Endothelial cell of umbilical vein (primary cell): Measurements from ENCODE around the gene COL23A1.

ENCODE experiments used
- EZH2 ChIP-seq: IDR thresholded peaks from 2 replicates; pipeline ENCODE4 v1.6.1; 2012; ENCODE audit warnings: borderline replicate concordance, low read depth, mild to moderate bottlenecking, moderate library complexity, low read length, inconsistent platforms; ENCODE audit not compliant: severe bottlenecking
- POLR2A ChIP-seq: IDR thresholded peaks from 2 replicates; pipeline ENCODE4 v1.6.1; 2012; ENCODE audit warnings: low read depth, mild to moderate bottlenecking, control low read depth, low read length
- TF ChIP-seq, protein P1 (sequence below), 2 donors: IDR thresholded peaks; 1 replicate in 1 of 2; 2 replicates in 1 of 2; pipeline ENCODE4 v1.5.1; 2011; ENCODE audit warnings: low read length in 2 of 2, mild to moderate bottlenecking in 2 of 2, moderate library complexity in 2 of 2, control low read depth in 1 of 2, inconsistent platforms in 1 of 2, low read depth in 1 of 2; ENCODE audit not compliant: insufficient read depth in 1 of 2; ENCODE audit errors: extremely low read depth in 1 of 2

DNA sequence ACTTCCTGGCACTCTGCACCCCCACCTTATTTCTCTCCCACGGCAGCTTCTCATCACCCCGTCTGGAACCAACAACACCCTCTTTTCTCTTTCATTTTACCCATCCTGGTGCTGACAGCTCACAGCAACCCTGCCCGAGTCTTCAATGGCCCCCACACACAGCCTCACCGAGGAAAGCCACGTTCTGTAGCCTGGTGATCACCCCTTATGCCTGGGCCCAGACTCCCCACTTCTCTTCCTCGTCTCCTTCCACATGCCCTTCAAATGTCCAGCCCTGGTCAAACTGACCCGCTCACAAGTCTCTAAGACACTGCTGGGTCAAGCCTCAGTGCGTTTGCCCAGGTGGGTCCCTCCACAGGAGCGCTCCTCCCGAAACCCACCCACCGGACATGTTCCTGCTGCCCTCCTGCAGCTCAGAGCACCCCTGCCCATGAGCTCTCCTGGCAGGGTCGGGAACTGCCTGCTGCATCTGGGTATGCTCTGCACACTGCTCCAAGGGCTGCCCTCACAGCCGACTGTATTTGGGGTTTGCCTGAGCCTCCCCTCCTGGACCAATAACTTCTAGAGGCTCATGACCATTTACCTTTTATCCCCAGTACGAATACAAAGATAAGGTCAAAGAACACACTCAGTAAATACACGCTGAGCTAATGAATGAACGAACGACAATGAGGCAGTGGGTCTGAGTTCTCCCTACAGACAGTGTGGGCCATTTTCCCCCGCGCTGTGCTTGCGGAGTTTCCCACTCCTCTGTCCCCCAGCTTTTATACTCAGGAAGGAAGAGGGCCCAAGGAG is 202.9 kb downstream of the COL23A1 start:
- TF ChIP-seq, protein P1, sequence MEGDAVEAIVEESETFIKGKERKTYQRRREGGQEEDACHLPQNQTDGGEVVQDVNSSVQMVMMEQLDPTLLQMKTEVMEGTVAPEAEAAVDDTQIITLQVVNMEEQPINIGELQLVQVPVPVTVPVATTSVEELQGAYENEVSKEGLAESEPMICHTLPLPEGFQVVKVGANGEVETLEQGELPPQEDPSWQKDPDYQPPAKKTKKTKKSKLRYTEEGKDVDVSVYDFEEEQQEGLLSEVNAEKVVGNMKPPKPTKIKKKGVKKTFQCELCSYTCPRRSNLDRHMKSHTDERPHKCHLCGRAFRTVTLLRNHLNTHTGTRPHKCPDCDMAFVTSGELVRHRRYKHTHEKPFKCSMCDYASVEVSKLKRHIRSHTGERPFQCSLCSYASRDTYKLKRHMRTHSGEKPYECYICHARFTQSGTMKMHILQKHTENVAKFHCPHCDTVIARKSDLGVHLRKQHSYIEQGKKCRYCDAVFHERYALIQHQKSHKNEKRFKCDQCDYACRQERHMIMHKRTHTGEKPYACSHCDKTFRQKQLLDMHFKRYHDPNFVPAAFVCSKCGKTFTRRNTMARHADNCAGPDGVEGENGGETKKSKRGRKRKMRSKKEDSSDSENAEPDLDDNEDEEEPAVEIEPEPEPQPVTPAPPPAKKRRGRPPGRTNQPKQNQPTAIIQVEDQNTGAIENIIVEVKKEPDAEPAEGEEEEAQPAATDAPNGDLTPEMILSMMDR (IDR thresholded peaks at IDR 0.05; ENCODE audit: extremely low read depth in 1 of 2, insufficient read depth in 1 of 2, low read depth in 1 of 2, low read length in 2 of 2) = no peak
- no peak for TF ChIP-seq EZH2
- no peak for TF ChIP-seq POLR2A
